ENCODE results near the gene TMEM9B.
"Not testable (repeated sequence)": the region's sequence is repeated elsewhere in the genome, so short reads cannot be mapped to it uniquely, and the experiment has no call there.

The TMEM9B gene

GRCh38 chr11:8964324-8965320, at the start of gene TMEM9B:
Gene TMEM9B, minus strand, starts transcription at chr11:8964442. Its CDS starts 129 bp downstream, at chr11:8964313.
- DNase-seq (ENCODE audit: low read depth in 1 of 2, low spot score in 1 of 2) = peak; percentile 62 to 80

- DNase-seq (ENCODE audit: low read depth in 1 of 2, low spot score in 1 of 2) = no peak
Observed at GRCh38 chr11:9013373-9013772, 49.1 kb upstream of the TMEM9B start.

- not testable (repeated sequence) for DNase-seq (ENCODE audit: low read depth in 1 of 2, low spot score in 1 of 2)
Observed at GRCh38 chr11:9009538-9009937, 45.3 kb upstream of the TMEM9B start.

GRCh38 chr11:9008661-9009060, 44.4 kb upstream of the TMEM9B start:
- no peak for DNase-seq (ENCODE audit: low read depth in 1 of 2, low spot score in 1 of 2)

- no peak for DNase-seq (ENCODE audit: low read depth in 1 of 2, low spot score in 1 of 2)
Observed at GRCh38 chr11:9008011-9008550, 43.8 kb upstream of the TMEM9B start.

GRCh38 chr11:9005087-9005486, 40.8 kb upstream of the TMEM9B start:
- no peak for DNase-seq (ENCODE audit: low read depth in 1 of 2, low spot score in 1 of 2)

GRCh38 chr11:9004183-9004926, 40.1 kb upstream of the TMEM9B start:
- DNase-seq (ENCODE audit: low read depth in 1 of 2, low spot score in 1 of 2) = no peak

- DNase-seq (ENCODE audit: low read depth in 1 of 2, low spot score in 1 of 2) = peak; percentile 35 to 49
Observed at GRCh38 chr11:9003573-9004182, 39.4 kb upstream of the TMEM9B start, which contains the start of gene NRIP3. Gene NRIP3, minus strand, starts transcription at chr11:9004001. Its CDS starts 66 bp downstream, at chr11:9003935.

- no peak for DNase-seq (ENCODE audit: low read depth in 1 of 2, low spot score in 1 of 2)
Observed at GRCh38 chr11:9002920-9003572, 38.8 kb upstream of the TMEM9B start.

GRCh38 chr11:9001736-9002135, 37.5 kb upstream of the TMEM9B start:
- peak; percentile 15 to 45 for DNase-seq (ENCODE audit: low read depth in 1 of 2, low spot score in 1 of 2)

GRCh38 chr11:8998017-8998416, 33.8 kb upstream of the TMEM9B start:
- DNase-seq (ENCODE audit: low read depth in 1 of 2, low spot score in 1 of 2) = no peak

- no peak for DNase-seq (ENCODE audit: low read depth in 1 of 2, low spot score in 1 of 2)
Observed at GRCh38 chr11:8997451-8997850, 33.2 kb upstream of the TMEM9B start.

- no peak for DNase-seq (ENCODE audit: low read depth in 1 of 2, low spot score in 1 of 2)
Observed at GRCh38 chr11:8989453-8989852, 25.2 kb upstream of the TMEM9B start.

GRCh38 chr11:8988329-8989234, 24.3 kb upstream of the TMEM9B start:
- no peak for DNase-seq (ENCODE audit: low read depth in 1 of 2, low spot score in 1 of 2)

- DNase-seq (ENCODE audit: low read depth in 1 of 2, low spot score in 1 of 2) = no peak
Observed at GRCh38 chr11:8987446-8987845, 23.2 kb upstream of the TMEM9B start.

- not testable (repeated sequence) for DNase-seq (ENCODE audit: low read depth in 1 of 2, low spot score in 1 of 2)
Observed at GRCh38 chr11:8986772-8987171, 22.5 kb upstream of the TMEM9B start.

GRCh38 chr11:8985462-8985861, 21.2 kb upstream of the TMEM9B start:
- DNase-seq (ENCODE audit: low read depth in 1 of 2, low spot score in 1 of 2) = no peak

GRCh38 chr11:8983552-8983951, 19.3 kb upstream of the TMEM9B start:
- no peak for DNase-seq (ENCODE audit: low read depth in 1 of 2, low spot score in 1 of 2)

GRCh38 chr11:8980485-8980884, 16.2 kb upstream of the TMEM9B start:
- DNase-seq (ENCODE audit: low read depth in 1 of 2, low spot score in 1 of 2) = no peak

GRCh38 chr11:8979365-8979764, 15.1 kb upstream of the TMEM9B start:
- DNase-seq (ENCODE audit: low read depth in 1 of 2, low spot score in 1 of 2) = not testable (repeated sequence)
